ENCODE measurements around the gene DGAT2.

- TF ChIP-seq POLR2A (IDR thresholded peaks at IDR 0.05) (no peak), CTCF (IDR thresholded peaks at IDR 0.05 in 4 of 5, conservative IDR thresholded peaks at IDR 0.05 in 1 of 5) (no peak)
These were observed 16.6 kb downstream of the DGAT2 start for GRCh38 chr11:75785187-75785586.

All from gastrocnemius medialis (tissue), 4 donors.